Panc1 (cell line): ENCODE data around the gene LGI4.

ENCODE experiments used
- CTCF ChIP-seq: fragments of 450-650 bp; IDR thresholded peaks from 2 replicates; pipeline ENCODE4 v1.5.1; 2017; ENCODE audit warnings: mild to moderate bottlenecking
- REST ChIP-seq, 2 experiments: IDR thresholded peaks; 2 replicates each; pipeline ENCODE4 v1.6.1; 2011 to 2012; ENCODE audit warnings: low read depth in 2 of 2, control low read depth in 1 of 2, low read length in 1 of 2, mild to moderate bottlenecking in 1 of 2, moderate library complexity in 1 of 2; ENCODE audit not compliant: insufficient read depth in 1 of 2
- SIN3A ChIP-seq: IDR thresholded peaks from 2 replicates; pipeline ENCODE4 v1.6.1; 2012; ENCODE audit warnings: low read depth, mild to moderate bottlenecking, low read length, moderate library complexity, borderline replicate concordance; ENCODE audit not compliant: insufficient read depth
- TCF7L2 ChIP-seq: IDR thresholded peaks from 2 replicates; pipeline ENCODE4 v1.6.1; 2011; ENCODE audit warnings: mild to moderate bottlenecking, low read depth, low read length, inconsistent platforms

GRCh38 chr19:35127871-35128270 lies 7.0 kb downstream of the LGI4 start:
- TF ChIP-seq CTCF (no peak), TCF7L2 (no peak), REST (IDR thresholded peaks at IDR 0.05; ENCODE audit: insufficient read depth in 1 of 2, low read depth in 2 of 2, low read length in 1 of 2) (no peak), SIN3A (no peak)
